Activated naive CD4-positive, alpha-beta T cell treated with Interleukin-2 at 50 U/mL for 16 hours (primary cell): ENCODE results near the gene VTN.

Experiments
- DNase-seq: peaks from one replicate; pipeline ENCODE4 v3.0.0-alpha.2; 2020

Gene VTN

DNA sequence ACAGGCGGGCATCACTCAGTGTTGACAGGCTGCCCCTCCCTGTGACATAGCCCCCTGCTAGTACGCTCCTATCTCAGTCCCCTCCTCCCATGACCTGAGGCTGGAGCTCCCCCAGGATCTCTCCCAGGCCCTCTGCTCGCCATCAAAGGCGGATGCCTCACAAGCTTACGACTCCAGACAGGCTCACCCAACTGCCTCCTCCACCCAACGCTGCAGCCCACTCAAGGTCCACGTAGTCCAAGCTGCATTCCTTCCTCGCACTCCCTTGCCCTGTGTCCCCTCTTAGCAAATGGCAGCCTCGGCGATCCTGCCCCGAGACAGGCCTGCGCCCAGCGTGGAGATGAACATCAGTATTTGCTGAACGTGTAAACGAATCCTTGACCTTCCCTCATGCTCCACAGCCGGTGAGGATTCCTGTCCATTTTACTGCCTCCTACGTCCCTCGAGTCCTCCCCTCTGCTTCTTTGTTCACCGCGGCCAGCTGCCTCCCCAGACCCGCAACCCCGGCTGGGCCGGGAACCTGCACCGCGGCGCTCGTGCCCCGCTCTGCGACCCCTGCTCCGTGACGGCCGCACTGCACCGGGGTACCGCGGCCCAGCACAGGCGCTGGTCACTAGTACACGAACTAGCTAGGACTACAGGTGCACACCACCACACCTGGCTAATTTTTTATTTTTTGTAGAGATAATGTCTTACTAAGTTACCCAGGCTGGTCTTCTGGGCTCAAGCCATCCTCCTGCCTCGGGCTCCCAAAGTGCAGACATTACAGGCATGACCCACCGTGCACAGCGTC is 51.9 kb downstream of the VTN start:
- DNase-seq, result no peak
